ENCODE results near the gene HSFX3.
"Not testable (repeated sequence)": the region's sequence is repeated elsewhere in the genome, so short reads cannot be mapped to it uniquely, and the experiment has no call there.

The HSFX3 gene

GRCh38 chrX:149522916-149523315, 26.8 kb downstream of the HSFX3 start:
- Histone ChIP-seq H3K4ac (ENCODE audit: low read depth, low read length) (no peak overlapping the region), H2BK5ac (ENCODE audit: low read depth, low read length, poor library complexity) (no peak overlapping the region), H3K14ac (ENCODE audit: low read length) (no peak overlapping the region), H4K12ac (ENCODE audit: low read depth, low read length) (no peak overlapping the region), H4K91ac (ENCODE audit: low read depth, low read length) (no peak overlapping the region), H3K4me2 (ENCODE audit: low read length) (no peak overlapping the region), H2BK12ac (ENCODE audit: low read length) (no peak overlapping the region), H2AK5ac (ENCODE audit: low read length) (no peak overlapping the region), H2BK120ac (ENCODE audit: insufficient read depth, low read length, poor library complexity) (no peak overlapping the region), H3K9ac (ENCODE audit: low read length) (no peak overlapping the region), H2AFZ (ENCODE audit: insufficient read depth, low read length, poor library complexity) (no peak overlapping the region), H3K36me3 (ENCODE audit: control insufficient read depth in 1 of 2, insufficient read depth in 2 of 2, low read length in 2 of 2) (no peaks in the 10 kb centered on the region), H3K79me1 (ENCODE audit: low read length) (no peaks in the 10 kb centered on the region), H3K27me3 (ENCODE audit: insufficient read depth, low read length) (no peaks in the 10 kb centered on the region), H3K4me3 (ENCODE audit: low read depth, low read length) (no peak overlapping the region), H3K23ac (ENCODE audit: low read length) (no peak overlapping the region), H3K18ac (ENCODE audit: low read length) (no peak overlapping the region), H4K8ac (ENCODE audit: low read depth, low read length) (no peak overlapping the region), H3K27ac (ENCODE audit: low read depth, low read length) (no peak overlapping the region), H3K9me3 (ENCODE audit: insufficient read depth, low read depth, low read length) (no peaks in the 10 kb centered on the region), H3K4me1 (ENCODE audit: control insufficient read depth in 1 of 2, insufficient read depth in 2 of 2, low read length in 2 of 2) (no peaks in the 10 kb centered on the region), H3K79me2 (ENCODE audit: control insufficient read depth, insufficient read depth, low read length, poor library complexity) (no peaks in the 10 kb centered on the region)
- no peak for DNase-seq
- WGBS (ENCODE audit: extremely low coverage, insufficient coverage, insufficient read length): no CpG with 5 or more reads among the region's 2 CpGs

GRCh38 chrX:149521438-149521837, 28.3 kb downstream of the HSFX3 start:
- H2BK120ac ChIP-seq (ENCODE audit: insufficient read depth, low read length, poor library complexity): no peak overlapping the region
- H2BK5ac ChIP-seq (ENCODE audit: low read depth, low read length, poor library complexity): no peak overlapping the region
- H3K9me3 ChIP-seq (ENCODE audit: insufficient read depth, low read depth, low read length): no peaks in the 10 kb centered on the region
- no peak overlapping the region for H4K12ac ChIP-seq (ENCODE audit: low read depth, low read length)
- no peaks in the 10 kb centered on the region for H3K27me3 ChIP-seq (ENCODE audit: insufficient read depth, low read length)
- H3K4me1 ChIP-seq (ENCODE audit: control insufficient read depth in 1 of 2, insufficient read depth in 2 of 2, low read length in 2 of 2): no peaks in the 10 kb centered on the region
- no peak overlapping the region for H2BK12ac ChIP-seq (ENCODE audit: low read length)
- H3K36me3 ChIP-seq (ENCODE audit: control insufficient read depth in 1 of 2, insufficient read depth in 2 of 2, low read length in 2 of 2): no peaks in the 10 kb centered on the region
- no peaks in the 10 kb centered on the region for H3K79me1 ChIP-seq (ENCODE audit: low read length)
- H2AK5ac ChIP-seq (ENCODE audit: low read length): no peak overlapping the region
- no peak overlapping the region for H3K23ac ChIP-seq (ENCODE audit: low read length)
- no peak overlapping the region for H2AFZ ChIP-seq (ENCODE audit: insufficient read depth, low read length, poor library complexity)
- H3K4ac ChIP-seq (ENCODE audit: low read depth, low read length): no peak overlapping the region
- H3K4me2 ChIP-seq (ENCODE audit: low read length): no peak overlapping the region
- H3K4me3 ChIP-seq (ENCODE audit: low read depth, low read length): no peak overlapping the region
- H4K91ac ChIP-seq (ENCODE audit: low read depth, low read length): no peak overlapping the region
- H3K9ac ChIP-seq (ENCODE audit: low read length): no peak overlapping the region
- no peak overlapping the region for H3K27ac ChIP-seq (ENCODE audit: low read depth, low read length)
- DNase-seq: no peak
- no peak overlapping the region for H4K8ac ChIP-seq (ENCODE audit: low read depth, low read length)
- H3K14ac ChIP-seq (ENCODE audit: low read length): no peak overlapping the region
- no CpG with 5 or more reads among the region's 9 CpGs for WGBS (ENCODE audit: extremely low coverage, insufficient coverage, insufficient read length)
- H3K18ac ChIP-seq (ENCODE audit: low read length): no peak overlapping the region
- no peaks in the 10 kb centered on the region for H3K79me2 ChIP-seq (ENCODE audit: control insufficient read depth, insufficient read depth, low read length, poor library complexity)

- H2BK5ac ChIP-seq (ENCODE audit: low read depth, low read length, poor library complexity); H3K18ac ChIP-seq (ENCODE audit: low read length); H3K9ac ChIP-seq (ENCODE audit: low read length); H3K79me2 ChIP-seq (ENCODE audit: control insufficient read depth, insufficient read depth, low read length, poor library complexity); H3K27me3 ChIP-seq (ENCODE audit: insufficient read depth, low read length); H3K9me3 ChIP-seq (ENCODE audit: insufficient read depth, low read depth, low read length); H4K8ac ChIP-seq (ENCODE audit: low read depth, low read length); H2AFZ ChIP-seq (ENCODE audit: insufficient read depth, low read length, poor library complexity); H3K79me1 ChIP-seq (ENCODE audit: low read length); H3K36me3 ChIP-seq (ENCODE audit: control insufficient read depth in 1 of 2, insufficient read depth in 2 of 2, low read length in 2 of 2); H4K91ac ChIP-seq (ENCODE audit: low read depth, low read length); H2AK5ac ChIP-seq (ENCODE audit: low read length); H3K27ac ChIP-seq (ENCODE audit: low read depth, low read length); H3K14ac ChIP-seq (ENCODE audit: low read length); H2BK120ac ChIP-seq (ENCODE audit: insufficient read depth, low read length, poor library complexity); H3K4me3 ChIP-seq (ENCODE audit: low read depth, low read length); H3K4me2 ChIP-seq (ENCODE audit: low read length); DNase-seq; H2BK12ac ChIP-seq (ENCODE audit: low read length); H4K12ac ChIP-seq (ENCODE audit: low read depth, low read length); H3K4me1 ChIP-seq (ENCODE audit: control insufficient read depth in 1 of 2, insufficient read depth in 2 of 2, low read length in 2 of 2); H3K4ac ChIP-seq (ENCODE audit: low read depth, low read length); H3K23ac ChIP-seq (ENCODE audit: low read length): not testable (repeated sequence)
- WGBS (ENCODE audit: extremely low coverage, insufficient coverage, insufficient read length): no CpG with 5 or more reads among the region's 3 CpGs
Measured at GRCh38 chrX:149520636-149521277, 29.0 kb downstream of the HSFX3 start.

- Histone ChIP-seq H2AK5ac (ENCODE audit: low read length) (no peak overlapping the region), H2BK12ac (ENCODE audit: low read length) (no peak overlapping the region), H4K8ac (ENCODE audit: low read depth, low read length) (no peak overlapping the region), H3K9me3 (ENCODE audit: insufficient read depth, low read depth, low read length) (no peaks in the 10 kb centered on the region), H3K23ac (ENCODE audit: low read length) (no peak overlapping the region), H3K79me1 (ENCODE audit: low read length) (no peaks in the 10 kb centered on the region), H3K9ac (ENCODE audit: low read length) (no peak overlapping the region), H3K4me3 (ENCODE audit: low read depth, low read length) (no peak overlapping the region), H3K4me1 (ENCODE audit: control insufficient read depth in 1 of 2, insufficient read depth in 2 of 2, low read length in 2 of 2) (no peaks in the 10 kb centered on the region), H3K27me3 (ENCODE audit: insufficient read depth, low read length) (no peaks in the 10 kb centered on the region), H4K91ac (ENCODE audit: low read depth, low read length) (no peak overlapping the region), H3K4me2 (ENCODE audit: low read length) (no peak overlapping the region), H2AFZ (ENCODE audit: insufficient read depth, low read length, poor library complexity) (no peak overlapping the region), H3K79me2 (ENCODE audit: control insufficient read depth, insufficient read depth, low read length, poor library complexity) (no peaks in the 10 kb centered on the region), H3K27ac (ENCODE audit: low read depth, low read length) (no peak overlapping the region), H3K4ac (ENCODE audit: low read depth, low read length) (no peak overlapping the region), H2BK120ac (ENCODE audit: insufficient read depth, low read length, poor library complexity) (no peak overlapping the region), H3K36me3 (ENCODE audit: control insufficient read depth in 1 of 2, insufficient read depth in 2 of 2, low read length in 2 of 2) (no peaks in the 10 kb centered on the region), H2BK5ac (ENCODE audit: low read depth, low read length, poor library complexity) (no peak overlapping the region), H3K18ac (ENCODE audit: low read length) (no peak overlapping the region), H4K12ac (ENCODE audit: low read depth, low read length) (no peak overlapping the region), H3K14ac (ENCODE audit: low read length) (no peak overlapping the region)
- WGBS (ENCODE audit: extremely low coverage, insufficient coverage, insufficient read length): no CpG with 5 or more reads among the region's 7 CpGs
- no peak for DNase-seq
Measured at GRCh38 chrX:149518236-149518635, 31.5 kb downstream of the HSFX3 start.
